ENCODE data around the gene OR8G1. TPM values are rescaled to one million over a fixed set of nuclear protein-coding genes. Genes with fewer than 3 reads are reported as not detected.

Gene OR8G1
- total RNA-seq, 1 donor from 2014 or later: not detected

GRCh38 chr11:124198897-124199296 is 42.0 kb upstream of the OR8G1 start:
- Histone ChIP-seq H3K27me3 (ENCODE audit: control insufficient read depth, insufficient read depth, low read length) (no peaks in the 10 kb centered on the region), H3K36me3 (ENCODE audit: control insufficient read depth, insufficient read depth, low read length) (no peaks in the 10 kb centered on the region), H3K4me3 (ENCODE audit: low read depth, low read length) (no peak overlapping the region)
- no peak for DNase-seq (ENCODE audit: low read depth)
- no peak for TF ChIP-seq CTCF (IDR thresholded peaks at IDR 0.05; ENCODE audit: insufficient read depth, low read length, poor library complexity, severe bottlenecking)

- Histone ChIP-seq H3K4me3 (ENCODE audit: low read depth, low read length) (no peak overlapping the region), H3K27me3 (ENCODE audit: control insufficient read depth, insufficient read depth, low read length) (no peaks in the 10 kb centered on the region), H3K36me3 (ENCODE audit: control insufficient read depth, insufficient read depth, low read length) (no peaks in the 10 kb centered on the region)
- no peak for TF ChIP-seq CTCF (IDR thresholded peaks at IDR 0.05; ENCODE audit: insufficient read depth, low read length, poor library complexity, severe bottlenecking)
- no peak for DNase-seq (ENCODE audit: low read depth)
These were observed 41.2 kb upstream of the OR8G1 start for GRCh38 chr11:124199702-124200101.

- Histone ChIP-seq H3K27me3 (ENCODE audit: control insufficient read depth, insufficient read depth, low read length) (no peaks in the 10 kb centered on the region), H3K4me3 (ENCODE audit: low read depth, low read length) (no peak overlapping the region), H3K36me3 (ENCODE audit: control insufficient read depth, insufficient read depth, low read length) (no peaks in the 10 kb centered on the region)
- TF ChIP-seq CTCF (IDR thresholded peaks at IDR 0.05; ENCODE audit: insufficient read depth, low read length, poor library complexity, severe bottlenecking): no peak
- DNase-seq (ENCODE audit: low read depth): no peak
These were observed 40.2 kb upstream of the OR8G1 start for GRCh38 chr11:124200671-124201070.

GRCh38 chr11:124202951-124203350 is 37.9 kb upstream of the OR8G1 start:
- H3K36me3 ChIP-seq (ENCODE audit: control insufficient read depth, insufficient read depth, low read length): no peaks in the 10 kb centered on the region
- no peak overlapping the region for H3K4me3 ChIP-seq (ENCODE audit: low read depth, low read length)
- no peak for TF ChIP-seq CTCF (IDR thresholded peaks at IDR 0.05; ENCODE audit: insufficient read depth, low read length, poor library complexity, severe bottlenecking)
- DNase-seq (ENCODE audit: low read depth): no peak
- H3K27me3 ChIP-seq (ENCODE audit: control insufficient read depth, insufficient read depth, low read length): no peaks in the 10 kb centered on the region

GRCh38 chr11:124204008-124204407 is 36.9 kb upstream of the OR8G1 start:
- no peak for DNase-seq (ENCODE audit: low read depth)
- H3K4me3 ChIP-seq (ENCODE audit: low read depth, low read length): no peak overlapping the region
- no peaks in the 10 kb centered on the region for H3K27me3 ChIP-seq (ENCODE audit: control insufficient read depth, insufficient read depth, low read length)
- H3K36me3 ChIP-seq (ENCODE audit: control insufficient read depth, insufficient read depth, low read length): no peaks in the 10 kb centered on the region
- TF ChIP-seq CTCF (IDR thresholded peaks at IDR 0.05; ENCODE audit: insufficient read depth, low read length, poor library complexity, severe bottlenecking): no peak

GRCh38 chr11:124207102-124207792 is 33.6 kb upstream of the OR8G1 start:
- no peaks in the 10 kb centered on the region for H3K36me3 ChIP-seq (ENCODE audit: control insufficient read depth, insufficient read depth, low read length)
- no peak for TF ChIP-seq CTCF (IDR thresholded peaks at IDR 0.05; ENCODE audit: insufficient read depth, low read length, poor library complexity, severe bottlenecking)
- no peak for DNase-seq (ENCODE audit: low read depth)
- no peak overlapping the region for H3K4me3 ChIP-seq (ENCODE audit: low read depth, low read length)
- no peaks in the 10 kb centered on the region for H3K27me3 ChIP-seq (ENCODE audit: control insufficient read depth, insufficient read depth, low read length)

All from kidney epithelial cell (primary cell).